Muscle layer of colon (tissue), 2 donors: Measurements from ENCODE around the gene SERPINA1.
"Not testable (repeated sequence)": the region's sequence is repeated elsewhere in the genome, so short reads cannot be mapped to it uniquely, and the experiment has no call there.

Experiments
- H3K27ac ChIP-seq: one replicate; pipeline ENCODE4 v1.7.0; 2013; ENCODE audit warnings: low read depth, mild to moderate bottlenecking, low read length, moderate library complexity
- H3K27me3 ChIP-seq, 2 donors: one replicate each; pipeline ENCODE4 v1.7.0; 2013; ENCODE audit warnings: low read length in 2 of 2, mild to moderate bottlenecking in 2 of 2; ENCODE audit not compliant: insufficient read depth in 2 of 2, control insufficient read depth in 1 of 2
- H3K36me3 ChIP-seq: one replicate; pipeline ENCODE4 v1.7.0; 2013; ENCODE audit warnings: mild to moderate bottlenecking, low read length; ENCODE audit not compliant: insufficient read depth
- H3K4me1 ChIP-seq: one replicate; pipeline ENCODE4 v1.7.0; 2013; ENCODE audit warnings: mild to moderate bottlenecking, low read length; ENCODE audit not compliant: insufficient read depth
- H3K4me3 ChIP-seq, 2 donors: one replicate each; pipeline ENCODE4 v1.7.0; 2013; ENCODE audit warnings: low read length in 2 of 2, low read depth in 1 of 2, mild to moderate bottlenecking in 1 of 2, moderate library complexity in 1 of 2
- H3K9ac ChIP-seq: one replicate; pipeline ENCODE4 v1.7.0; 2013; ENCODE audit warnings: low read length
- H3K9me3 ChIP-seq: one replicate; pipeline ENCODE4 v1.7.0; 2013; ENCODE audit warnings: mild to moderate bottlenecking, low read length
- donor health status: abdominal sarcoma.
- donor health status: Adenocarcinoma of cecum.

Gene SERPINA1

DNA sequence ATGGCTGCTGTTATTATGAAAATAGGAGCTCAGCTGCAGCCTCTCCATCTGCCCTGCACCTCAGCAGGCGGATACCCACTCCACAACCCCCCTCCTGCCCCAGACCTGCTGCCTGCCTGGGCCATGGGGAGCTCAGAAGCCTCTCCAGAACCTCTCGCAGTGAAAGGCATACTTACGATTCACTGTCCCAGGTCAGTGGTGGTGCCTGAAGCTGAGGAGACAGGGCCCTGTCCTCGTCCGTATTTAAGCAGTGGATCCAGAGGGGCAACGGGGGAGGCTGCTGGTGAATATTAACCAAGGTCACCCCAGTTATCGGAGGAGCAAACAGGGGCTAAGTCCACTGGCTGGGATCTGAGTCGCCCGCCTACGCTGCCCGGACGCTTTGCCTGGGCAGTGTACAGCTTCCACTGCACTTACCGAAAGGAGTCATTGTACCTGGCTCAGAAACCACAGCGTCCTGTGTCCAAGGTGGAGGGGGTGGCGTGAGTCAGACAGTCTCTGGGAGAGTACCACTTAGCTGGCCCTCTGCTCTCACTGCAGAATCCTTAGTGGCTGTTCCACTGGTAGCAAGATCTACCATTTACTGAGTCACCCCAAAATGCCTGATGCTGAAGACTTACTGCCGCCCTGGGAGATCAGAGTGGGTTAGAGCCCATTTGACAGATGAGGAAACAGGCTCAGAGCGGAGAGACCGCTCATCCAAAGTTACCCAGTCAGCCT, at the start of gene SERPINA1:
Gene SERPINA1 (minus strand): TSS at position 219 of the 720 bp plus-strand sequence. CDS start 5,365 bp downstream, outside the sequence.
- Histone ChIP-seq H3K4me1 (peaks cover 3% of the 10 kb centered on the region), H3K9ac (no peak within 1 kb of the TSS), H3K27me3 (no peaks in the 10 kb centered on the region), H3K9me3 (no peaks in the 10 kb centered on the region), H3K36me3 (no peaks in the 10 kb centered on the region), H3K27ac (no peak within 1 kb of the TSS), H3K4me3 (no peak within 1 kb of the TSS)

GRCh38 chr14:94428610-94429009, 40.2 kb upstream of the SERPINA1 start:
- H3K27me3 ChIP-seq = peaks cover 0 to 4% of the 10 kb centered on the region in 2 donors
- H3K9ac ChIP-seq = no peak overlapping the region
- H3K4me3 ChIP-seq = no peak overlapping the region
- no peaks in the 10 kb centered on the region for H3K4me1 ChIP-seq
- H3K9me3 ChIP-seq = no peaks in the 10 kb centered on the region
- no peak overlapping the region for H3K27ac ChIP-seq
- no peaks in the 10 kb centered on the region for H3K36me3 ChIP-seq

DNA sequence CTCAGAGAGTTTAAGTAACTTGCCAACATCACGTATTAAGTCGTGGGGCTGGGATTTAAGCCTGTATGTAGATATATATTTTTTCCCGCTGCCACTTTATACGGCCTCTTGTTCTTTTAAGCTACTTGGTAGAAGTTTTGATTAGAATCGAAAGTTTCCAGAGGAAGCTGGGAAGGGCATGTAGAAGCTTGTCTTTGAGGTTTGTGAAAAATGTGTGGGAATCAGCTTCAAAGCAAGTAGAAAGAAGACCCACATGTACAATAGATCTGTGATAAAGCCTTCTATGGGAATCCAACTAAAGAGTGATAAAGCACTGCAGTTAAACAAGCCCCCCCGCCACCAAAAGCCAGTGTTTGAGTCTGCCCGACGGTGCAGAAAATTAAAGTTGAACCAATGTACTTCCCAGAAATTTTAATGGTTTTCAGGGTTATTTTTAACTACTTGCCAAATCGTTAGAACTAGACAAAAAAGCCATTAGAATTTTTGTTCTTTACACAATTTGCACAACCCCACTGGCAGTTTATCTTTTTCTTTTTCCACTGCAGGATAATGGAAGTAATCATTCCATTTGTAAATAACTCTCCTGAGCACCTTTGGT, 38.7 kb upstream of the SERPINA1 start:
- Histone ChIP-seq H3K27me3 (peaks cover 0 to 4% of the 10 kb centered on the region in 2 donors), H3K36me3 (no peaks in the 10 kb centered on the region), H3K4me1 (no peaks in the 10 kb centered on the region), H3K4me3 (no peak overlapping the region), H3K27ac (no peak overlapping the region), H3K9me3 (no peaks in the 10 kb centered on the region), H3K9ac (no peak overlapping the region)

- peaks cover 0 to 4% of the 10 kb centered on the region in 2 donors for H3K27me3 ChIP-seq
- H3K36me3 ChIP-seq = no peaks in the 10 kb centered on the region
- H3K4me1 ChIP-seq = no peaks in the 10 kb centered on the region
- no peak overlapping the region for H3K4me3 ChIP-seq
- H3K9ac ChIP-seq = no peak overlapping the region
- H3K27ac ChIP-seq = no peak overlapping the region
- H3K9me3 ChIP-seq = no peaks in the 10 kb centered on the region
Observed at GRCh38 chr14:94426526-94426925, 38.1 kb upstream of the SERPINA1 start.

DNA sequence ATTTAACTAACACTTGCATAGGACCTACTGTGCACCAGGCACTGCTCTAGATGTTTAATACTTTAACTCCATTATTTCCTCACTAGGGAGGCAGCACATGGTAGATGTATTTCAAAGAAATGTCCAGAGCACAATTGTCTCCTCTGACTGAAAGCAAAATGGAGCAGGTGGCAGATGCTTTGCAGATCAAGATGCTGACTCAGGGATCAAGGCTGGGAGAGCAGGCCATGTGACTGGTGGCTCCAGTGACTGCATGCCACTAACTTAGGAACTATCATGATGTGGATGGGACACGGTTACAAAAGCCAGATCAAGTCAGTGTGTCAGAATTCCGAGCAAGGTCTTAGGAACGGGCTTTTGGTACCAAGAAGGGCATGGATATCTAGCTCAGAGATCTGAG, 36.0 kb upstream of the SERPINA1 start:
- Histone ChIP-seq H3K9me3 (no peaks in the 10 kb centered on the region), H3K27me3 (peaks cover 0 to 4% of the 10 kb centered on the region in 2 donors), H3K36me3 (no peaks in the 10 kb centered on the region), H3K27ac (no peak overlapping the region), H3K9ac (no peak overlapping the region), H3K4me1 (no peaks in the 10 kb centered on the region), H3K4me3 (no peak overlapping the region)

- H3K9me3 ChIP-seq = no peaks in the 10 kb centered on the region
- H3K4me1 ChIP-seq = no peaks in the 10 kb centered on the region
- no peak overlapping the region for H3K27ac ChIP-seq
- H3K27me3 ChIP-seq = peaks cover 0 to 4% of the 10 kb centered on the region in 2 donors
- H3K36me3 ChIP-seq = no peaks in the 10 kb centered on the region
- no peak overlapping the region for H3K4me3 ChIP-seq
- H3K9ac ChIP-seq = no peak overlapping the region
Observed at GRCh38 chr14:94423453-94424056, 35.2 kb upstream of the SERPINA1 start.

DNA sequence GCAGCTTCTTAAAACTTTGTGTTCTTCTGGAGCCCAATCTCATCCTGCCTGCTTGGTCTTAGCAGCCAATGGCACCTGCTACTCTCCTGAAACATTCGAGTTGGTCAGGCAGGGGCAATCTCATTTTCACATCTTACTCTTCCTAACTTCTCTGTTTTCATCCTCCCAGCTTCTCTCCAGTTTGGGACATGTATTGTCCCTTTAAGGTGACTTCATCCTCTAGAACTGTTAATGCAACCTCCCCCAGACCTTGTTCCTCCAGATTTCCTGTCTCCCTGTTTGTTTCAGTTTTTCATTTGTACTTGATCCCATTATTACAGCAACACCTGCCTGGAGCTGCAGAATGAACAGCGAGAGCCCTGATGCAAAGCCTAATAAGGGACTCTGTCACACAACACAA, 32.9 kb upstream of the SERPINA1 start:
- no peaks in the 10 kb centered on the region for H3K9me3 ChIP-seq
- H3K9ac ChIP-seq = no peak overlapping the region
- no peak overlapping the region for H3K27ac ChIP-seq
- H3K4me3 ChIP-seq = no peak overlapping the region
- no peaks in the 10 kb centered on the region for H3K4me1 ChIP-seq
- H3K36me3 ChIP-seq = no peaks in the 10 kb centered on the region
- peaks cover 0 to 4% of the 10 kb centered on the region in 2 donors for H3K27me3 ChIP-seq

DNA sequence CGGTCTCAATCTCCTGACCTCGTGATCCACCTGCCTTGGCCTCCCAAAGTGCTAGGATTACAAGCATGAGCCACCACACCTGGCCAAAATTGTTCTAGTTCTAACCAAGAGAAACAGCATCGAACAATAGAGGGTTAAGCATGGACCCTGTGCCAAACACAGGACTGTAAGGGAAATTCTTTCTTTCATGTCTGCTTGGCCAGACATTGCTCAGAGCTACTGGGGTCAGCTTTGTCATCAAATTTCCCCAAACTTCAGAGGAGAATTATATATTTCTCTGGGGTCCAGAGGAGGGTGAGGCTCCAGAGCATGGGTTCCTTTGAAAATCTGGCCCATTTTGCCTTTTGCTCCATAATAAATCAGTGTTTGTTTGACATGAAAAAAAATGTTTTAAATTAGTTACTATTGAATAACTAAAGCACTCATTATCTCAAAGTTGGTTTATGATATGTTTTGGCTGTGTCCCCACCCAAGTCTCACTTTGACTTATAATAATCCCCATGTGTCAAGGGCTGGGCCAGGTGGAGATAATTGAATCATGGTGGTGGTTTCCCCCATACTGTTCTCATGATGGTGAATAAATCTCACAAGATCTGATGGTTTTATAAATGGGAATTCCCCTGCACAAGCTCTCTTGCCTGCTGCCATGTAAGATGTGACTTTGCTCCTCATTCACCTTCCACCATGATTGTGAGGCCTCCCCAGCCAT, 29.2 kb upstream of the SERPINA1 start:
- not testable (repeated sequence) for H3K27me3 ChIP-seq, H3K9me3 ChIP-seq, H3K4me1 ChIP-seq, H3K27ac ChIP-seq, H3K4me3 ChIP-seq, H3K36me3 ChIP-seq, H3K9ac ChIP-seq

- Histone ChIP-seq H3K27ac (no peak overlapping the region), H3K4me3 (no peak overlapping the region), H3K36me3 (no peaks in the 10 kb centered on the region), H3K9me3 (no peaks in the 10 kb centered on the region), H3K4me1 (no peaks in the 10 kb centered on the region), H3K9ac (no peak overlapping the region), H3K27me3 (no peaks in the 10 kb centered on the region)
Observed at GRCh38 chr14:94412671-94413638, 24.6 kb upstream of the SERPINA1 start.

- no peak overlapping the region for H3K27ac ChIP-seq
- no peaks in the 10 kb centered on the region for H3K36me3 ChIP-seq
- H3K4me3 ChIP-seq = no peak overlapping the region
- no peaks in the 10 kb centered on the region for H3K4me1 ChIP-seq
- no peaks in the 10 kb centered on the region for H3K27me3 ChIP-seq
- H3K9me3 ChIP-seq = peaks cover 4% of the 10 kb centered on the region
- H3K9ac ChIP-seq = no peak overlapping the region
Observed at GRCh38 chr14:94411638-94412037, 23.2 kb upstream of the SERPINA1 start.
